Esophagus mucosa (tissue), 1 donor: ENCODE data around the gene TBX19. TPM values are rescaled to one million over a fixed set of nuclear protein-coding genes. Genes with fewer than 3 reads are reported as not detected.
A peak's percentile ranks its signal among the peaks of the same experiment; 100 is the strongest.

Experiments used
- ATAC-seq: fragments of 200-7000 bp; cut with Tn5 transposase; one replicate; pipeline ENCODE4 v1.9.1; 2020
- total RNA-seq: library from RNA; stranded (reverse); gene quantifications from one replicate; pipeline ENCODE4 v1.2.4, GENCODE V29; 2023
- donor health status: DM: yes; HTN: yes; CAD: no.

TBX19 gene
- 0.60 TPM for total RNA-seq

DNA sequence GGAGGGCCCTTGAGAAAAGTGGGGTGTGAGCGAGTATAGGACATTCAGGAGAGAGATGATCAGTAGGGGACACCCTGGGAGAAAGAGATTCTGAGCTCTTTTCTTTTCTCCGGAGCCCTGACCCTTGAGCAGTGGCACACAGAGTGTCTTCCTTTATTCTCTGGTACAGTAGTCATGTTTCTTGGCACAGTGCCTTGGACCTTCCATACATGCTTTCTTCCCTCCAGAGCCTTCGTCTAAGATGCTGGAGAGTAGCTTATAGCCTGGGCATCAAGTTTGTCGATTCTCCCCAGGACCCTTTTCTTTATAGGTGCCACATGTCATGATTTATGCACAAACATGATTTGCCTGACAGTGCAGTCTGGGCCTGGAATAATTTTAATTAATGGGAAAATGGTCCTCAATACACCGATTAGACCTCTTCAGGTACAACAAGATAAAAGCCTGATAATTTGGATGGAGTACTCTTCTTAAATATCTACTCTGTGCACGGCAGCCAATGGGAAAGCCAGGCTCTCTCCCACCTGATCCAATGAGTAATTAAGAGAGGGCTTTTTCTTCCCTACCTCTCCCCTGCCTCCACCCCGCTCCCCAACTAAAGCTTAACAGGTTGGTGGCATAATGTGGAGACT is at the start of gene TBX19:
TSS of gene TBX19 (plus strand) at position 582 of the 632 bp plus-strand sequence. CDS start 214 bp downstream, outside the sequence.
- ATAC-seq = no peak

DNA sequence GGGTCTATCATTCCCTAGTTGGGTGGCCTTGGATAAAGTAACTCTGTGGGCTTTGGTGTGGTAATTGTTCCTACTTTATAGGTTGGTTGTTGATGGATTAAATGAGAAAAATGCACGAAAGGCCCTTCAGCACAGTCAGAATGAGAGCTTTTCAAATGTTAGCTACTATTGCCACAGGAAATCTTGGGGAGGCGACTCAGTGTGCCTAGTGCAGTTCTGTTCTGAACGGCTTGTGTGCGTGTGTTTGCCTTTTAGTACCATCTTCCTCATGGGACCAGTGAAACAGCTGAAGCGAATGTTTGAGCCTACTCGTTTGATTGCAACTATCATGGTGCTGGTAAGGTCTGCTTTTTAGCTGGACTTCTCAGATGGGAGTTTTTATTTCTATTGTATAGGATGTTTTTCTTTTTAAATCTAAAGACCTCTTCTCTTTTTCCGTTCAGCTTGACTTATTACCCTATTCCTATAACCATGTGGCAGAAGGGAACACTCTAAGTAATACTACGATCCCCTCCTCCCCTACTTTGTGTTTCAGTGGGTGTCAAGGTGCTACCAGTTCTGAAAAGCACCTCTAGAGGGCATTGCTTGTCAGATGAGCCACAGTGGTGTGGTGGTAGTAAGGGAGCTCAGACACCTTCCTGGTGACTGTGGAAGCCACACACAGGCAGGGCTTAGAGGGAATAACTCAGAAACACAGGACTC is 45.7 kb upstream of the TBX19 start:
- peak; percentile 73 for ATAC-seq

DNA sequence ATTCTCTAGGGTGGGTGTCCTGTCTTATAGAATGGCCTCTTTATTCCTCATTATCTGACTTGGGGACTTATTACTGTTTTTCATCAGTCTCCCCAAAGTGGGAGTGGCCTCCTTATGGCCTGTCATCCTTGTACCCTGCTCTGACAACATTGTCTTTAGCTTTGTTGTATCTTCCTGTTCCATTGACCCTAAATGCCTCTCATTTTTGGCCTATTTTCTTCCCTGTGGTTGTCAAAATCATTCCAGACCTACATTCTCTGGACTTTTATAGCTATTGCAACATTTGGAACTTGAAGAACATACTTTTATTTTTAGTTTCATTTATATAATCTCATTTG is 45.2 kb upstream of the TBX19 start:
- no peak for ATAC-seq

DNA sequence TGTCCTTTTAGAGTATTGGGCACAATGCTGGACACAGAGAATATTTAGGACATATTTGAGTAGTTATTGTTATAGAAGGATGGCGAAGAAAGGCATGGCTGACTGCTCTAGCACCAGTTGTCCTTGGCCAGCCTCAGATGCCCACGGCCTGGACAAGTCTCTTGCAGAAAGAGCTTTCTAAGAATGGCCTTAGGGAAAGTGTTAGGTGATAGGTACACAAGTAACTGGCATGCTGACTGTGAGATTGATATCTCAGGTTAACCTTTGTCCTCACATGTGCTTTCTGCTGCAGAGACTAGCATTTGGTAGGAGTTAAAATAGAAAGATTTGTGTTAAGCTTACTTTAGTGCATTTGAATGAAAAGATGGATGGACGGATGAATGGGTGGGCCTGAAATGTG is 44.7 kb upstream of the TBX19 start:
- ATAC-seq = no peak

DNA sequence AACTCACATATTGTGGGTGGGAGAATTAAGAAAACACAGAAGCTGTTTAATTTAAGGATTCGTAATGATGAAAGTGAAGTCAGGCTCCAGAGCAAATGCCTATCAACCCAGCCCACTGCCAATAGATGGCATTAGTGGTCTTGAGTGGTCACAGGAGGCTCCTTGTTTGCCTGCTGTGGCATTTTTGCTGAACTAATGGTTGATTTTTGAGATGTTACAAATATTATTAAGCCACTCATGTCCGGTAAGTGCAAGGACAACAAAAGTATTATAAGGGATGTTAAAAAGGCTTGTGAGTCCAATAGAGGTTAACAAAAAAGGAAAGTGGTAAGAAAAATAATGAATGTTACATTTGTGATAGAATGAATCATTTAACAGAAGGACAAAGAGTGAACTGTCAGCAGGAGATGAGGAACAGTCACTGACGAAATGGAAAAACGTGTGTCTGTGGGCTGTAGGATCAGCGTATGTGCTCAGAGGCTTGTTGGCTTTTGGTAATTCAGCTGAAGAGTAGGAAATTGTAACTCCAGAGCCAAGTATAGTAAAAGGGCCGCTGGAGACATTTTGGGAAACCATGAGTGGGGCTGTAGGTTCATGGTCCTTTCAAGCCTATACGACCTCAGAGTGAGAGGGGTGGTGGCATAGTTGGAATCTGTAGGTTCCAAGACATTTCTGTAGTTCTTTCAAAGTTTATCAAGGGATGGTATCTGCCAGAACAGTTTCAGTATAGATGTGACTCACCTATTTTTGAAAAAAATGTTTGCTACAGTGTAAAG is 43.7 kb upstream of the TBX19 start:
- no peak for ATAC-seq

DNA sequence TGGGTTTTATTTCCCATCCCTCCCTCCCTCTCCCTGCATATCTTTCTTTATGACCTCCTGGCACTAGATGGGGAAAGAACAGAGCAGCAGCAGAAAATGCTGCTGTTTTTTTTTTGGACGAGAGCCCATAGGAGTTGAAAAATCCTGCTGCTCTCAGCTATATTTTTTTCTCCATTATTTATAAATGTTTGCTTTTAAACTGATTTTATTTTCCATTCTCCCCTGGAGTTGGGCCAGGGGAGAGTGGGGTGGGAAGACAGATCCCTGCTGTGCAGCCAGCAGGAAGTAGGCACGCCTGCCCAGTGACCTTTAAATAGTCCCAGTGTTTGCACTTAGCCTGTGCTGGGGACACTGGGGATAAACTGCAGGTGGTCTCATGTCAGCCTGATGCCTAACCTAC is 37.5 kb upstream of the TBX19 start:
- peak; percentile 39 for ATAC-seq

DNA sequence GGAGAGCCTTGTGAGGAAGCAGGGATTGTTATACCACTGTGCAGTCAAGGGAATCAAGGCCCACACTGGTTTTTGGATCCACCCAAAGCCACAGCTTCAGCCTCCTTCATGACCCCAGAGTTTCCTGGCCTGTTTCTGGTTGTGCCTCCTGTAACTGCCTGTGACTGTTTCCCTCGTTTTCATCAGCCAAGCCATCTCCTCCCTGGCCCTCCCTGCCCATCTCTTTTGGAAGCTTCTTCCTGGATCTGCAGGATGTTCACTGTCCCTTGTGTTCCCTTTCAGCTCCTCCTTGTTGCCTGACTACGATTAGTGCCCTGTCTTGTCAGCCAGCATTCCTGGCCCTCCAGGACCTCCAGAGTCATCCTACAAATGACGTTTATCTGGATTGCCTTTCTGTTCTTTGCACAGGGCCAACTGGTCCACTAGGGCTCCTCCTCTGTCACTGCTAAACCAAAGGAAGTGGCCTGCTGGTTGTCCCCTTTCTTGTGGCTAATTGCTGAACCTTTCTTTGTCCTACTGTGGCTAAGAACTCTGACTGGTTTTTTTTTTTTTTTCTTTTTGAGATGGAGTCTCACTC is 37.0 kb upstream of the TBX19 start:
- ATAC-seq = no peak

DNA sequence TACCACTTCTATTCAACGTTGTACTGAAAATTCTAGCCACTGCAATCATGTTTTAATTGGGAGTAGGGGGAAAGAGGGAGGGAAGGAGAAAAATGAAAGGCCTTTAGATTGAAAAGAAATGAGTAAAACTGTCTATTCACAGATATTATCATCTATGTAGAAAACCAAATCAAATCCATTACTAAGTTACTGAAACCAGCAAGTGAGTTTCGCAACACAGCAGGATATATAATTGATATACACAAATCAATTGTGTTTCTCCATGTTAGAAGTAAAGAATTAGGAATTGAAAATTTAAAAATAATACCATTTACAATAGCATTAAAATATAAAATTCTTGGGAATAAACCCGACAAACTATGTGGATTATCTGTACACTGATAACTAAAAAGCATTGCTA is 35.6 kb upstream of the TBX19 start:
- no peak for ATAC-seq

DNA sequence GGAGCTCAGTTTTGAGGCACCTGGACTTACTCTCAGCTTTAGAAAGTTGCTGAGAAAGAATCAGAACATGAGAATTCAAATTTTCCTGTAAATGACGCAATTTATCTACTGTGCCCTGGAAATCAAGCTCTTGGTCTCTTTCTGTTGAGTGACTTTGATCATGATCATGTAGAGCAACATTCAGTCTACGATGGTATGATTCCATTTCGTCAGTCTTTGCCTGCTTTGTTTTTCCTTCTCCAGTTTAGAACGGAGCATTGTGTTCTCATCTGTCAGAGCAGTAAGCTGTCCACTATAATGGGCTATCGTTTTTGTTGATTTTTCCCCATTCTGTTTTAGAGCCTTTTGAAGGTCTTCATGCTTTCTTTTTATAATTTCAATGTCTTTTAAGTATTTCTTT is 34.2 kb upstream of the TBX19 start:
- no peak for ATAC-seq

DNA sequence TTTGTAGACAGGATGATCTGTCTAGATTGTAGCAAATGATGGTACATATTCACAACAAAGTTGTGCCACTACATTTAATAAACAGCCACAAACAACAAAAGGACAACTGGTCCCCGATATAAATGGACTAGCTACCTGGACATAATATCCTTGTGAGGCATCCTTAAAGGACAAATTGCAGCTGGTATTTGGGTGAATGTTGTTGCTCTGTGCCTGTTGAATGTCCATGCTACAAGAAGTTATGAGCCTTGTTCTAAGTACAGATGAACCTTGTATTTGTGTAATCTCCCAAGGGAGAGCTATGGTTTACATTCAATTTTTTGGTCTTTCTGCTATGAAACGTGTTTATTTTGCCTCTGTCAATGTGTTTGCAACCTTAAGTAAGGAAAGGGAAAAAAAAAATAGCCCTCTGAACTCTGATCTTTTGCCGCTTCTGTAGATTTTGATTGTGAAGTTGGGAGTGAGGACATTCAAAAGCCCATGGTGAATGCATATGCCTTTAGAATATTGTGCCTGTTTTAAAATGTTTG is 28.4 kb upstream of the TBX19 start:
- no peak for ATAC-seq

DNA sequence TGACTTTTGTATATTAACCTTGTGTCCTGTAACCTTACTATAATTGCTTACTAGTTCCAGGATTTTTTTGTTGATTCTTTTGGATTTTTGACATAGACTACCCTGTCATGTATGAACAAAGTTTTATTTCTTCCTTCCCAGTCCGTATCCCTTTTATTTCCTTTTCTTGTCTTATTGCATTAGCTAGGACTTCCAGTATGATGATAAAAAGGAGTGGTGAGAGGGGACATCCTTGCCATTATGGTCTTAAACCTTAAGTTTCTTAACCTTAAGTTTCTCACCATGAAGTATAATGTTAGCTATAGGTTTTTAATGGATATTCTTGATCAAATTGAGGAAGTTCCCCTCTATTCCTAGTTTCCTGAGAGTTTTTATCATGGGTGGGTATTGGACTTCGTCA is 24.5 kb upstream of the TBX19 start:
- no peak for ATAC-seq

DNA sequence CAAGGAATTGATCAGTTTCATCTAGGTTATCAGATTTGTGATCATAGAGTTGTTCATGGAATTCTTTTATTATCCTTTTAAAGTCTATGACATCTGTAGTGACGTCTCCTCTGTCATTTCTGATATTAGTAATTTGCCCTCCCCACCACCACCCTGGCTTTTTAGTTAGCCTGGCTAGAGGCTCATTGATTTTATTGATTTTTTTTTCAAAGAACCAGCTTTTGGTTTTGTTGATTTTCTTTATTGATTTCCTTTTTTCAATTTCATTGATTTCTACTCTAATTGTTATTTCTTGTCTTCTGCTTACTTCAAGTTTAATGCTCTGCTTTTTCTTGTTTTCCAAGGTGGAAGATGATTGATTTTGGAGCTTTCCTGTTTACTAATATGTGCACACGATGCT is 23.3 kb upstream of the TBX19 start:
- ATAC-seq = no peak

DNA sequence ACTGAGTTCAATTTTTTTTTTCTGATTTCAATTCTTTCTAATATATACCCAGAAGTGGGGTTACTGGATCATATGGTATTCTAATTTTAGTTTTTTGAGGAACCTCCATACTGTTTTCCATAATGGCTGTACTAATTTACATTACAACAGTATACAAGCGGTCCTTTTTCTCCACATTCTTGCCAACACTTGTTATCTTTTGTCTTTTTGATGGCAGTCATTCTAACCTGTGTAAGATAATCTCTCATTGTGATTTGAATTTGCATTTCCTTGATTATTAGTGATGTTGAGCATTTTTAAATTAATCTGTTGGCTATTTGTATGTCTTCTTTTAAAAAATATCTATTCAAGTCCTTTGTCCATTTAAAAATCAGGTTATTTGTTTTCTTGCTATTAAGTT is 21.1 kb upstream of the TBX19 start:
- ATAC-seq = no peak

DNA sequence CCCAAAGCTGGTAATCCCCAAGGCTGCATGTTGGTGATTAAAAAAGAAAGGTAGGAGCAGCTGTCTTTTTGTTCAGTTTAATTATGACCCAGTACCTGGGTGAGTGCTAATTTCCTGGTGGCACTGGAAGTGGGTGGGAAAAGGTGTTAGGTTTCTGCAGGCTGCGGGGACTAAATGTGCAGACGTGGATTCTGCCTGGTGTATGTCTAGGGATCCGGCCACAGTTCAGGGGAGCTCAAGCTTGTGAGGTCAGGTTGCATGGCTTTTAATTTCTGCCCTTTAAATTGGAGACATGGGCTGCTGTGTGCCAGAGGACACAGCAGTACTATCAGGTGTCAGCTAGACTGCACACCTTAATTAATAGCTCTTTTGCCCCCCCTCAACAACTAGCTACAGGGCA is 20.3 kb upstream of the TBX19 start:
- no peak for ATAC-seq

DNA sequence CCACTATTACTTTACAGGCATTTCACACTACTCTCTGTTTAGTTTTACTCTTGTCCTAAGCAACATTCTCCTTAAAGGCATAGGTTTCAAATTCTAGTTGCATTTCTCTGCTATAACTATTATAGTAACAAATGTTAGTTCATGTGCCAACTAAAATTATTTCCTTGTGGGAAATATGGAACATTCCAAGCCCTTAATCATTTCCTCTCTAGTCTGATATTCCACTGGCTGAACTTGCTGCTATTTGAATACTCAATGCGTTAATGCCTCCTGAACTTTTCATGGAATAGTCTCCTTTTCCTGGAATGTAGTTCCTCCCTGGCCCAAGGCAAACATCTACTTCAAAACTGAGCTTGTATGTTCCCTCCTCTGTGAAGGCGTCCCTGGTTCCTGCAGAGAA is 19.3 kb upstream of the TBX19 start:
- no peak for ATAC-seq

DNA sequence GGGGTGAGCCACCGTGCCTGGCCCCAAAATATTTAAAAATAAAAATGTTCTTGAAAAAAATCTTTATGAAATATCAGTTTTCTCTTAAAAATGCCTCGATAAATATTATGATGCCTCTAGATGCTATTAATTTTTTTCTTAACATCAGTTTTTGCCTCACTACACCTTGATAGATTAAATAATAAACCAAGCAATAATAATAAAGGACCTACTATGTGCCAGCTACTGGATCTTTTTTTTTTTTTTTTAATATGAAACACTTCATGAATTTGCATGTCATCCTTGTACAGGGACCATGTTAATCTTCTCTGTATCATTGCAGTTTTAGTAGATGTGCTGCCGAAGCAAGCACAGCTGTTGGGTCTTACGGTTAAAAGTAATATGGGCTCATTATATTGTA is 17.5 kb upstream of the TBX19 start:
- ATAC-seq = no peak

DNA sequence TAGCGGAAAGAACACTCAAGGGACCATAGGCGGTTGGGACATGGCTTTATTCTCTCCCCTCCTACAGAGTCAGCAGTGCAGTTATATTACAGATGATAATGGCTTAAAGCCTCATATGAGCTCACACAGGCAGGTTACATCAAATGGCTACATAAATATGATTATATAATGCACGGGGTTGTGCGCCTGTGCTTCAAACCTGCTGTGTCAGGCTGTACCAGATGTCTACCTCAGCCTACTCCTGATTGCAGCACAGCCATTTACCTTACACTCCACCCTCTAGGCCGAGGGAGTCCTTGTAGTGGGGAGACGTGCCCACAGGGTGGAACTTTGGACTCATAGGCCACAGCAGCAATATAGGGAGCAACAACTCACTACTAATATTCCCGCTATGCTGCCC is 16.4 kb upstream of the TBX19 start:
- ATAC-seq = no peak

DNA sequence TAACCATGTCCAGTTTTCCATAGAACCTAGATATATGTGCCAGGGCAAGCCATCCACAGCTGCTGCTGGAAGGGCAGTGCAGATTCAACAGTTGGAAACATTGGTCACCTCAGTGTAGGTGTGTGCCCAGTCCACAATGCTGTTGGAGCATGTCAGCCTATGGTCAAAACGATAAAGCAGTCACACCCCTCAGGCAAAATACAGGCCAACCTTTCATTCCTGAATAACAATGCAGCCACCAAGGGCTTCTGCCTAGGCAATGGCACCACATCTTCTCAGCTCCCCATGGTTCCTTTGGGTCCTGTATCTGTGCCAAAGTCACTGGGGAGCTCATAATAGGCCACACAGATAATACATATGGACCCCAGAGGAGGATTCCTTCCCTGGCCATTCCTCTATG is 15.1 kb upstream of the TBX19 start:
- no peak for ATAC-seq

DNA sequence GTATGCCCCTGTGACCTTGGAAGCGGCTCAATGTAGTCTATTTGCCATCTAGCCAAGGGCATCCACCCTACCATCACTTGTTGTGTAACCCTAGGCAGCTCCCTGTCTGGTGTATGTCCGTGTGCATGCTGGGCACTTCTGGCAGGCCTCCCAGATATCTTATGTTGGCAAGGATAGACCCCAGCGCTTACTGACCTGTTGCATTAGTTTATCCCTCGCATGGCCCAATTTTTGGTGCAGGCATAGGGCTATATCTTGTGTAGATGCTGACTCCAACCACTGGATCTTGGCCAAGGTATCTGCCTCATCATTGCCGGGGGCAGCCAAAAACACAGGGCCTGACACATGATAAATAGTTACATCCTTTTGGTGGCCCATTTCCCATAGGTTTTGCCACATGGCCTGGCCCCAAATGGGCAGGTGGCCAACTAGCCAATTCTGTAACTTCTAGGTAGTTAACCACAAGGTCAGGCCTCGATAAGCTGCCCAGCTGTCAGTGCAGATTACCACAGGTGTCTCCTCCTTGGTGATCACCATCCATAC is 14.0 kb upstream of the TBX19 start:
- no peak for ATAC-seq

DNA sequence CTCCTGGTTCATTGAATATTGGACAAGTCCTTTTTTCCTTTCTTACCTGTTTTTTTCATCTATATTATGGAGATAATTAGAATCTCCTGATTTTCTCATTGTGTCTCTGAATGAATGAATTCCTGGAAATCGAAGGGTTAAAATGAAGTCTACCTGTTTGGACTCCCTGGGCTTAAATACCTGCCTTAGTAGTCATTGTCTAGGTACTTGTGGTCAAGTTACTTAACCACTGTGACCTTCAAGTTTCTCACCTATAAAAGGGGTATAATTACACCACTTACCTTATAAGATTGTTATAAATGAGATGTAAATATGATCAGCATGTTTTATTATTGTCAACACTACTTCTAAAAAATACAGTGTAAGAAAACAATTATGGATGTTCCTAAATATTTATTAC is 9.0 kb upstream of the TBX19 start:
- ATAC-seq = no peak

DNA sequence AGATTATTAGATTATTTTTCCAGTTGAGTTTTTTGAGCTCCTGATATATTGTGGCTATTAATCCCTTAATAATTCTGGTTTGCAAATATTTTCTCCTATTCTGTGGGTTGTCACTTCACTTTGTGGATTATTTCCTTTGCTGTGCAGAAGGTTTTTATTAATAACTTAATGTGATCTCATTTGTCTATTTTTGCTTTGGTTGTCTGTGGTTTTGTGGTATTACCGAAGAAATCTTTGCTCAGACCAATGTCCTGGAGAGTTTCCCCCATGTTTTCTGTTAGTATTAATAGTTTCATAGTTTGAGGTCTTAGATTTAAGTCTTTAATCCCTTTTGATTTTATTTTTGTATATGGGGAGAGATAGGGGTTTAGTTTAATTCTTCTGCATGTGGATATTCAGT is 7.1 kb upstream of the TBX19 start:
- ATAC-seq = no peak

DNA sequence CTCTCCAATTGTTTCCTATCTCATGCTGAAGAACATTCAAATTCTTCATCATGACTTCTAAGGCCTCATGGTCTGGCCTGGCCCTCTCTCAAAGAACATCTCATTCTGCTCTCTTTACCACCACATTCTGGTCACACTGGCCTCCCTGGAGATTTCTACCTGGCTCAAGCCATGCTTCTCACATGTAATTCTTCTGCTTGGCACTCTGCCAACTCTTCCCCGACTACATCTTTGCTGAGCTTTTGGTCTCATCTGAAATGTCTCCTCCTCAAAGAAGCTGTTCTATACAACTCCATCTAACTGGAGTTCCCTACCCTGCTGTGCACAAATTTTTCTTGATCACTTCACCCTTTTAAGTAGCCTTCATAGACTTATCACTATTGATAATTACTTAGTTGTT is 1.4 kb upstream of the TBX19 start:
- ATAC-seq = no peak
